RWPE2 (cell line): ENCODE data around the gene SLC30A7.
"Not testable (repeated sequence)": the region's sequence is repeated elsewhere in the genome, so short reads cannot be mapped to it uniquely, and the experiment has no call there.

Experiments
- ATAC-seq: fragments of 200-7000 bp; cut with Tn5 transposase; 3 replicates; pipeline ENCODE4 v1.9.1; 2021; ENCODE audit warnings: low read depth
- DNase-seq: peaks from one replicate; pipeline ENCODE4 v3.0.0-alpha.2; 2020; ENCODE audit warnings: low spot score
- H3K27ac ChIP-seq: fragments of 450-650 bp; 2 replicates; pipeline ENCODE4 v1.5.1; 2017; ENCODE audit warnings: mild to moderate bottlenecking; ENCODE audit not compliant: poor library complexity, severe bottlenecking
- H3K27me3 ChIP-seq: fragments of 250-450 bp; sonication (Bioruptor Pico); 2 replicates; pipeline ENCODE4 v1.5.1; 2021; ENCODE audit warnings: mild to moderate bottlenecking, moderate library complexity; ENCODE audit not compliant: insufficient read depth, poor library complexity, severe bottlenecking
- H3K36me3 ChIP-seq: fragments of 250-450 bp; sonication (Bioruptor Pico); 2 replicates; pipeline ENCODE4 v1.5.1; 2020; ENCODE audit warnings: low read depth, mild to moderate bottlenecking, moderate library complexity
- H3K4me1 ChIP-seq: fragments of 250-450 bp; sonication (Bioruptor Pico); 2 replicates; pipeline ENCODE4 v1.5.1; 2021; ENCODE audit warnings: mild to moderate bottlenecking, moderate library complexity; ENCODE audit not compliant: insufficient read depth, poor library complexity, severe bottlenecking
- H3K4me3 ChIP-seq: fragments of 250-450 bp; sonication (Bioruptor Pico); 2 replicates; pipeline ENCODE4 v1.5.1; 2021; ENCODE audit warnings: mild to moderate bottlenecking, moderate library complexity; ENCODE audit not compliant: severe bottlenecking
- H3K9me3 ChIP-seq: fragments of 250-450 bp; sonication (Bioruptor Pico); 2 replicates; pipeline ENCODE4 v1.5.1; 2021; ENCODE audit warnings: mild to moderate bottlenecking, moderate library complexity; ENCODE audit not compliant: severe bottlenecking
- CTCF ChIP-seq: fragments of 450-650 bp; IDR thresholded peaks from one replicate; pipeline ENCODE4 v1.5.1; 2017; ENCODE audit warnings: mild to moderate bottlenecking, moderate library complexity; ENCODE audit not compliant: poor library complexity, severe bottlenecking

SLC30A7 gene

GRCh38 chr1:100895540-100896480 lies at the start of gene SLC30A7:
Gene SLC30A7, plus strand, starts transcription at chr1:100896090. Its CDS starts 173 bp downstream, at chr1:100896263.
- ATAC-seq (peak; percentile 82), DNase-seq (peak; percentile 93)
- no peaks in the 10 kb centered on the region for H3K9me3 ChIP-seq
- H3K4me3 ChIP-seq, result peak within 1 kb of the TSS; percentile 84
- H3K27ac ChIP-seq, result peak within 1 kb of the TSS; percentile 89
- H3K36me3 ChIP-seq, result peaks cover 32% of the 10 kb centered on the region
- no peaks in the 10 kb centered on the region for H3K27me3 ChIP-seq
- H3K4me1 ChIP-seq, result no peaks in the 10 kb centered on the region
- no peak for TF ChIP-seq CTCF

- Histone ChIP-seq H3K4me3 (no peak overlapping the region), H3K36me3 (no peaks in the 10 kb centered on the region), H3K9me3 (no peaks in the 10 kb centered on the region), H3K4me1 (no peaks in the 10 kb centered on the region), H3K27ac (no peak overlapping the region), H3K27me3 (peaks cover 3% of the 10 kb centered on the region)
- no peak for TF ChIP-seq CTCF
- no peak for ATAC-seq
- no peak for DNase-seq
Measured at GRCh38 chr1:100847361-100848082, 48.4 kb upstream of the SLC30A7 start.

- Histone ChIP-seq H3K36me3 (no peaks in the 10 kb centered on the region), H3K9me3 (no peaks in the 10 kb centered on the region), H3K4me3 (no peak overlapping the region), H3K27me3 (peaks cover 3% of the 10 kb centered on the region), H3K27ac (no peak overlapping the region), H3K4me1 (no peaks in the 10 kb centered on the region)
- DNase-seq (no peak), ATAC-seq (no peak)
- no peak for TF ChIP-seq CTCF
Measured at GRCh38 chr1:100851726-100852125, 44.2 kb upstream of the SLC30A7 start.

- Histone ChIP-seq H3K27me3 (peaks cover 3% of the 10 kb centered on the region), H3K4me1 (no peaks in the 10 kb centered on the region), H3K27ac (no peak overlapping the region), H3K4me3 (no peak overlapping the region), H3K36me3 (no peaks in the 10 kb centered on the region), H3K9me3 (no peaks in the 10 kb centered on the region)
- DNase-seq, result no peak
- ATAC-seq, result no peak
- TF ChIP-seq CTCF, result no peak
Measured at GRCh38 chr1:100852976-100853375, 42.9 kb upstream of the SLC30A7 start.

- not testable (repeated sequence) for H3K27ac ChIP-seq, H3K4me3 ChIP-seq, H3K9me3 ChIP-seq, H3K4me1 ChIP-seq, ATAC-seq, DNase-seq, H3K36me3 ChIP-seq, H3K27me3 ChIP-seq
Measured at GRCh38 chr1:100855116-100855515, 40.8 kb upstream of the SLC30A7 start.
